Measurements from ENCODE around the gene NCK1. TPM values are rescaled to one million over a fixed set of nuclear protein-coding genes. Genes with fewer than 3 reads are reported as not detected.
A peak's percentile ranks its signal among the peaks of the same experiment; 100 is the strongest.
"Not testable (repeated sequence)": the region's sequence is repeated elsewhere in the genome, so short reads cannot be mapped to it uniquely, and the experiment has no call there.

NCK1 gene
- total RNA-seq, 6 donors from 2014 or later: 26.2 to 61.7 (median 44.8) TPM

GRCh38 chr3:136979684-136980083 is 117.7 kb downstream of the NCK1 start:
- Histone ChIP-seq H3K27ac (no peak overlapping the region), H3K9me3 (peaks cover 0 to 3% (median 0%) of the 10 kb centered on the region in 4 donors), H3K4me3 (no peak overlapping the region), H3K36me3 (no peaks in the 10 kb centered on the region), H3K27me3 (no peaks in the 10 kb centered on the region), H3K4me1 (peaks cover 4 to 12% (median 6%) of the 10 kb centered on the region in 4 donors)
- no peak for ATAC-seq (ENCODE audit: low FRiP score in 2 of 2)
- DNase-seq: no peak
- TF ChIP-seq EP300 (IDR thresholded peaks at IDR 0.05) (no peak), POLR2AphosphoS5 (IDR thresholded peaks at IDR 0.05) (no peak), POLR2A (IDR thresholded peaks at IDR 0.05) (no peak)
- TF ChIP-seq, protein P1, sequence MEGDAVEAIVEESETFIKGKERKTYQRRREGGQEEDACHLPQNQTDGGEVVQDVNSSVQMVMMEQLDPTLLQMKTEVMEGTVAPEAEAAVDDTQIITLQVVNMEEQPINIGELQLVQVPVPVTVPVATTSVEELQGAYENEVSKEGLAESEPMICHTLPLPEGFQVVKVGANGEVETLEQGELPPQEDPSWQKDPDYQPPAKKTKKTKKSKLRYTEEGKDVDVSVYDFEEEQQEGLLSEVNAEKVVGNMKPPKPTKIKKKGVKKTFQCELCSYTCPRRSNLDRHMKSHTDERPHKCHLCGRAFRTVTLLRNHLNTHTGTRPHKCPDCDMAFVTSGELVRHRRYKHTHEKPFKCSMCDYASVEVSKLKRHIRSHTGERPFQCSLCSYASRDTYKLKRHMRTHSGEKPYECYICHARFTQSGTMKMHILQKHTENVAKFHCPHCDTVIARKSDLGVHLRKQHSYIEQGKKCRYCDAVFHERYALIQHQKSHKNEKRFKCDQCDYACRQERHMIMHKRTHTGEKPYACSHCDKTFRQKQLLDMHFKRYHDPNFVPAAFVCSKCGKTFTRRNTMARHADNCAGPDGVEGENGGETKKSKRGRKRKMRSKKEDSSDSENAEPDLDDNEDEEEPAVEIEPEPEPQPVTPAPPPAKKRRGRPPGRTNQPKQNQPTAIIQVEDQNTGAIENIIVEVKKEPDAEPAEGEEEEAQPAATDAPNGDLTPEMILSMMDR (IDR thresholded peaks at IDR 0.05): no peak
- 85 to 89% methylated on average over 3 of the region's 3 CpGs for WGBS, 2 donors

- H3K9me3 ChIP-seq: no peaks in the 10 kb centered on the region
- TF ChIP-seq, protein P1 (IDR thresholded peaks at IDR 0.05): no peak
- TF ChIP-seq POLR2A (IDR thresholded peaks at IDR 0.05) (no peak), EP300 (IDR thresholded peaks at IDR 0.05) (no peak), POLR2AphosphoS5 (IDR thresholded peaks at IDR 0.05) (no peak)
- WGBS, 2 donors: 83 to 95% methylated on average over 5 of the region's 5 CpGs
- H3K27ac ChIP-seq: peak overlapping the region in 1 of 4 donors; percentile 43
- H3K27me3 ChIP-seq: no peaks in the 10 kb centered on the region
- no peak overlapping the region for H3K4me3 ChIP-seq
- H3K36me3 ChIP-seq: no peaks in the 10 kb centered on the region
- H3K4me1 ChIP-seq: peaks cover 8 to 17% (median 13%) of the 10 kb centered on the region in 4 donors
- ATAC-seq (ENCODE audit: low FRiP score in 2 of 2) (no peak), DNase-seq (no peak)
These were observed 120.0 kb downstream of the NCK1 start for GRCh38 chr3:136982033-136982432.

DNA sequence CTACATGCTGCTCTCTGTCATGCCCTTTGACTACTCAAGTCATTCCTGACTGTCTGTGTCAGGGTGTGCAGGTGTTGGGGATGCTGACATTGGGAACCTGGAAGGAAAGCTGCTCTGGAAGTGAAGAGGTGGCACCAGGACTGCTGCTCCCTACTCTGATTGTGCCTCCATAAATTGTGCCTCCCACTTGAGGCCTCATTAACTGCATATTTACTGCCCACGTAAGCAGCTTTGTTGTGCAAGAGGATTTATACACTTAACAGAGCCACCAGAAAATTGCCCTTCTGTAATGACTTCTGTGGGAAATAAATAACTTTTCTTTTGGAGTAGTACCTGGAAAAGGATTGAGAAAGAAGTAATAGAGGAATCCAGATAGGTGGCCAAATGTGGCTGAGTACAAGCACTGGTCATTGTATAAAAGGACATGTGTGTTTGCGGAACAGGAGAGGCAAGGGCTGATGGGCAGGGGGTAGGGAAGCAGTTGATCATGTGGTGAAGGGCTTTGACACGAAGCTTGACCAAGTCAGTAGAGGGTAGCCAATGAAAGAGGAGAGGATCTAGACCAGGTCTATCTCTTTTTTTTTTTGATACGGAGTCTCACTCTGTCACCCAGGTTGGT is 120.6 kb downstream of the NCK1 start:
- H3K27ac ChIP-seq: peak overlapping the region in 1 of 4 donors; percentile 43
- WGBS, 2 donors: 77 to 82% methylated on average over 4 of the region's 4 CpGs
- TF ChIP-seq EP300 (IDR thresholded peaks at IDR 0.05) (no peak), POLR2A (IDR thresholded peaks at IDR 0.05) (no peak), POLR2AphosphoS5 (IDR thresholded peaks at IDR 0.05) (no peak)
- TF ChIP-seq, protein P1 (IDR thresholded peaks at IDR 0.05): no peak

GRCh38 chr3:136984837-136985236 is 122.8 kb downstream of the NCK1 start:
- Histone ChIP-seq H3K9me3 (no peaks in the 10 kb centered on the region), H3K4me1 (peaks cover 8 to 17% (median 13%) of the 10 kb centered on the region in 4 donors), H3K27me3 (no peaks in the 10 kb centered on the region), H3K36me3 (no peaks in the 10 kb centered on the region), H3K27ac (peak overlapping the region in 2 of 4 donors; percentile 44 to 49), H3K4me3 (no peak overlapping the region)
- TF ChIP-seq POLR2A (IDR thresholded peaks at IDR 0.05): no peak
- TF ChIP-seq, protein P1 (IDR thresholded peaks at IDR 0.05): no peak
- TF ChIP-seq POLR2AphosphoS5 (IDR thresholded peaks at IDR 0.05): peak; percentile 16 to 44
- ATAC-seq (ENCODE audit: low FRiP score in 2 of 2) (peak in 1 of 2 donors; percentile 15), DNase-seq (no peak)
- 42 to 48% methylated on average over 3 of the region's 3 CpGs for WGBS, 2 donors

More for the DNA sequence above, 120.6 kb downstream of the NCK1 start:
- Histone ChIP-seq H3K36me3 (no peaks in the 10 kb centered on the region), H3K27me3 (no peaks in the 10 kb centered on the region), H3K4me1 (peaks cover 8 to 17% (median 13%) of the 10 kb centered on the region in 4 donors), H3K9me3 (no peaks in the 10 kb centered on the region), H3K4me3 (no peak overlapping the region)
- ATAC-seq (ENCODE audit: low FRiP score in 2 of 2) (no peak), DNase-seq (no peak)

- WGBS, 2 donors: 97 to 98% methylated on average over 11 to 19 of the region's 39 CpGs
- peak in 1 of 2 donors; percentile 79 for DNase-seq
- ATAC-seq (ENCODE audit: low FRiP score in 2 of 2); H3K27me3 ChIP-seq; H3K27ac ChIP-seq; H3K4me3 ChIP-seq; H3K9me3 ChIP-seq; H3K36me3 ChIP-seq: not testable (repeated sequence)
- peaks cover 8 to 17% (median 12%) of the 10 kb centered on the region in 4 donors for H3K4me1 ChIP-seq
These were observed 125.5 kb downstream of the NCK1 start for GRCh38 chr3:136987398-136987980.

Data from upper lobe of left lung (tissue), 6 donors.